ENCODE measurements around the gene NDUFS5.

GRCh38 chr1:39021426-39021825, 4.7 kb upstream of the NDUFS5 start:
- no peak for TF ChIP-seq CTCF (IDR thresholded peaks at IDR 0.05)
- no peak for TF ChIP-seq POLR2AphosphoS5 (IDR thresholded peaks at IDR 0.05)

All from breast epithelium (tissue), 3 donors.